NCI-H524 (cell line): ENCODE data around the gene TTN.

ENCODE experiments used
- DNase-seq, 2 experiments: peaks; one replicate each; lab custom pipeline; 2025; lab: John Stamatoyannopoulos, UW

TTN gene

DNA sequence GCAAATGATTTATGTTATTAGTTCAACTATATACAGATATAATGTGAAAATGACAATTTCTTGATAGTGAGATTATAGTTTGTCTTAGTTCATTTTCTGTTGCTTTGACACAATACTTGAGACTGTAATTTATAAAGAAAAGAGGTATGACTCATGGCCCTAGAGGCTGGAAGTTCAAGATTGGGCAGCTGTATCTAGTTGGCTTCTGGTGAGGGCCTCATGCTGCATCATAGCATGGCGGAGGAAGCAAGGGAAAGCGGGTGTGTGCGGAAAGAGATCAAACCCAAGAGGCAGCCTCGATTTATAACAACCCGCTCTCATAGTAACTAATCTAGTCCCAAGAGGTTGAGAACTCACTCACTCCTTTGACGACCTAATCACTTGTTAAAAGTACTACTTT, 315.6 kb downstream of the TTN start:
- DNase-seq, result no peak

DNA sequence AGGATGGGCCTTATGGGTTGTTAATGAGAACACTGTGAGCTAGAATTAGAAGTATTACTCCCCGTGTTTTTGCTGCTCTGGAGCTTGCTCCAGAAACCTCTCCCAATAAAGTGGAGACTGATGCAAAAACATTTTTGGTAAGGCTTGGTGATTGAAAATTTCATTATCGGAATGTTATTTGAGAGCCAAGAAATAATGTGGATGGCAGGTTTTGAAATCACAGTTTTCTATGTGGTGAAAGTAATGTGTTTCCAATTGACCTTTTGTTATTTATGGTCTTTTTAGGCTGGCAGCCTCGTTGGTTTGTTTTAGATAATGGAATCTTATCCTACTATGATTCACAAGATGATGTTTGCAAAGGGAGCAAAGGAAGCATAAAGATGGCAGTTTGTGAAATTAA, 321.9 kb downstream of the TTN start:
- no peak for DNase-seq

DNA sequence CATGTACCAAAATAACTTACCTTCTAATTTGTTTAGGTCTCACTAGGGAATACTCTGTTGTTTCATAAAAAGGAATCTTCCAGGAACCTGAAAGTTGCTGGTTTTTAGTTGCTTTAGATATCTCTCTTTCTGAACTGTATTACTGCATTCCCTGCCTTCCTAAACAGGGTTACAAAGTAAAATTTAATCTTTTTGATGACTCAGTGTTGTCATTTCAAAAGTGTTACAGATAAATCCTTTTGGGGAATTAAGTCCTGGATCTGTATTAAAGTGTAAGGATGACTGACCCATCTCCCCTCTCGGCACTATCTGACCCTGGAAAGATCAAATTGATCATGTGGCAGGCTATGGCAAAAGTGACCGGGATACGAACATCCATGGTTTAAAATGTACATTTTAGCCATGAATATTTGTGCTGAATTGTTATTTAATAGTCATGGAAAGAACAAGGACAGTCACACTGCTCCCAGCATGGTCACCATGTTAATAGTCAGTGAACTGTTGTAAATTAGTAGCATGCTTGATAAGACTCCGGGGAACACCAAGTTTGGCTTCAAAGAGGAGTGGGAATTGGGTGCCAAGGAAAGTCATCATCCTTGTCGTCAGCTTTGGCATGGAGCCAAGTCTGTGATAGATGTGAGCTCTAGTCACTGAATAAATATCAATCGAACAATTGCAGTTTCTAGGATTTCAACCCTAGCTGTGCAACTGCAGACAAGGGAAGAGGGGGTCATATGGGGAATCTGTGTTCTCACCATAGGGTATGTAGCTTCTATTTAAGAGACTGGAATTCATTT, 322.8 kb downstream of the TTN start:
- DNase-seq, result no peak

DNA sequence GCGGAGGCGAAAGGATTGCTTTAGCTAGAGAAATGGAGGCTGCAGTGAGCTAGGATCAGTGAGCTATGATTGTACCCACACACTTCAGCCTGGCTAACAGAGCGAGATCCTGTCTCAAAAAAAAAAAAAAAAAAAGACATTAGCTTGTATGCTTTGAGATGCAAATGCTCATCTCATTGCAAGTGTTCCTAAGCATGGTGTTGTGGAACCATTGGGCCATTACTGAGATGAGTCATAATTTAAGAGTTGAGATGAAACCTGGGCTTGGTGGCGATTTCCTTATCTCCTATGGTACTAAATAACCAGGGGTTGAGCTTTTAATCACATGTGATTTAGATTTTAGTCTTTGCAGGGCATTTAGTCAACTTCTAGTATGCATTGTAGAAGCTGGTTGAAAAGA, 324.8 kb downstream of the TTN start:
- DNase-seq, result no peak

DNA sequence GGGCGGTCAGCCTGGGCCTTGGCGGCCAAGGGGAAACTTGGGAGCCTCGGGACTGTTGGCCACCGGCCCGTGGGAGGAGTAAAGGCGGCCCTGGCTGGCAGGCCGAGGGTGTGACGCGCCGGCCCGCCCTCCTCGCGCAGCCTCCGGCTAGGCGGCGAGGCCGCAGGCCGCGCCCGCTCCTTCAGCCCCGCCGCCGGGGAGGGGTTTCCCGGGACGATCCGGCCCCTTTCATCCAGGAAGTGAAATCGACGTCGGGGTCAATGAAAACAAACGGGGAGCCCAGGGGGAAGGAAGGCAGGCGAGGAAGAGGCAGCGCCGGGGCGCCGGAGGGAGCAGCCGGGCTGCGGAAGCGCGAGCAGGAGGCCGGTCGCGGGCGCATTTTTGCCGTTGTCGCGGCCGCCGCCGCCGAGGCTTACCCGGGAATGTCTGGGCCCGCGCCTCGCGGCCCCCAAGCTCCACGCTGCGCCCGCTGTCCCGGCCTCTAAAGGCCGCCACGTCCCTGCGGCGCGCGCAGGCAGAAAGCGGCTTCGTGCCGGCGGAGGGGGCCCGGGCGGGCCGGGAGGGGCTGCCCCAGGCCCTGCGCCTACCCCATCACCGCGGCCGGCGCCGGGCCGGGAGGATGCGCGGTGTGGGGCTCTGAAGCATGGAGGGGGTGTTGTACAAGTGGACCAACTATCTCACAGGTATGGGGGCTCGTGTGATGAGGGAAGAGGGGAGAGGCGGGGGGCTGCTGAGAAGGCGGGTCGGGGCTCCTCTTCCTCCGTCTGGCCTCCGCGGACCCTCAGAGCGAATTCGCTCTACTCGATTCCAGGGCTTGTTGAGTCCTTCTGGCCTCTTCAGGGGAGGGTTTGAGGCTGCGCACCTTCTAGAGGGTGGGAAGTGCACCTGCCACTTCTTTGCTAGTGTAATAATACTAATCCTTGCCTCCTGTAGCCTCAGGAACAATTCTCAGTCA, 326.7 kb downstream of the TTN start, which contains the start of gene PLEKHA3:
TSS of gene PLEKHA3 (plus strand) at position 231 of the 955 bp plus-strand sequence. CDS start at position 644, 413 bp downstream.
- DNase-seq, result peak; percentile 73 to 83

DNA sequence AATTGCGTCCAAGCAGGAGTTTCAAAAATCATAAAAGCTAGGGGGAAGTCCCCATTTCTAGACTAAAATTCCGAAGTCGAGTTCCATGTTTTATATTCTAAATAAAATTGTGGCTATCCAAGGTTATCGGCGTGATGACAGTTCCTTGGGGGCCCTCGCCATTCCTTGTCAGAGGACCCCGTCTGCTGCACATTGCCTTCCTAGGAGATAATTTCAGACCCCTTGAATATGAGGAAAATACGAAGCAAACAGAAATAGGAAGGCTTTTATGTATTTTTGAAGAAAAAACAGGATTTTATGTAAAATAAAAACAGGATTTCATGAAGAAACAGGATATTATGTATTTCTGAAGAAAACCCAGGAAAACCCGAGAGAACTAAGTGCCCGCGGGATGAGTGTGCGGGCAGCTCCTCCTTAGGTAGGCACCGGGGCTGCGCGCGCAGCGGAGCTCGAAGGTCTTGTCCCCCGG, 327.4 kb downstream of the TTN start:
- DNase-seq, result no peak

DNA sequence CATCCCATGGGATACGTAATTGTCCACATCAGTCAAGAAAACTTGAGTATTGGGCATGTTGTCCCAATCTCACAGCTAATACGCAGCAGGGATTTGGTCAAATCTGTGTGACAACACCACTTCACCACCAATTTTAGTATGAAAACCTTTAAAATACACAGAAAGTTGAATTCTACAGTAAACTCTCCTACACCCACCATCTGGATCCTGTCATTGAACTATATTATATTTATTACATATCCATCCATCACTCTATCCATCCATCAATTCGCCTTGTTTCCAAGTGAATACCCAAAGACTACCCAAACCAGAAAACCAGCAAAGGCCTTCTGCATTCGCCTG, 328.0 kb downstream of the TTN start:
- no peak for DNase-seq

DNA sequence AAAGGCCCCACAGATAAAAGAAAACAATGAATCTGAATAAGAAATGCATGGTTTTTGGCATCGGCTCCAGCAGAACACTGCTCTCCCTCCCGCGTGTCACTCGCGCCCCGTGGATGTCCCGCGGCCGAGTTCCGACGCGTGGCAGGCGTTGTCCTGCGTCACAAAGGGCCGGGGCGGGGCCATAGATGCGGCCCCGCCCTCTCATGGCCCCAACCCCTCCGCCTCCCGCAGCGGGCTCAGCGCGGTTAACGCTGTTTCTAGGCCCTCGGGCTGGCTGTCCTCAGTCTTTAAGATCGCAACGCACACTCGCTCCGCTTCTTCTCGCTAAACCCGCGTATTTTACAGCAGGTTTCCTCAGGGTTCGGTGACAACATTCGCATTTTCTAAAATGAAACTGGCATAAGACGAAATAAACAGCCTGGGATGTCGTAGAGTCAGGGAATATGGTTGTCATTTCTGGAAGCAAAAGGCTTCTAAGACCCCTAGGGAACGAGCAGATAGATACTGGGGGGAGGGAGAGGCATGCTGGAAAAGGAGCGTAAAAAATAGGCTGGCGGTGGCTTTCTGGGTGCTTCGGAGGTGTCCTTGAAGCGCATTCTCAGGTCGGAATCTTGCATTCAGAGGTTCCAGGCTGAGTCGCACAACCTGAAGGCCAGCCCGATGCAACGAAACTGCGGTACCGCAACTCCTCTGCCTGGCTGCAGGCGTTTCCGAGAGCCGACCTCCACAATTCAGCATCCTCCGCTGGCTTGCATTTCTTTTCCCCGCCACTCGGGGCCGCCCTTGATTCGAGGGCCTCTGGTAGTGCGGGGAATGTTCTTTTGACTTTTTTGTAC, 328.6 kb downstream of the TTN start, which contains the start of gene FKBP7:
TSS of gene FKBP7 (minus strand) at position 162 of the 836 bp plus-strand sequence. CDS start at position 61, 101 bp downstream.
- DNase-seq, result peak; percentile 62 to 83

DNA sequence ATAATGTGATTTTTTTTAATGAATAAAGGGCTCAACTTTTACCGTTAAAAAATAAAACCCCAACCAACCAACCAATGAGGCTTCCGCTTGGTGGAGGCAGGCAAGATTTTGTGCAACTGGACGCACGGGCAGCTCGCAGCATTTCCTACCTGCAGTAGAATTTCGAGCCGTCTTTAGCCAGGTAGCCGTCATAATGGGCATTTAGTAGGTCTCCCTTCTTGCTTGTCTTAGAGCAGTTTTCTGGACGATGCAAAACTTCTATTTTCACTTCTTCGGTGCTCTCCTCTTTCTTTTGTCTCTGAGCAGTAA, 329.1 kb downstream of the TTN start:
- no peak for DNase-seq

DNA sequence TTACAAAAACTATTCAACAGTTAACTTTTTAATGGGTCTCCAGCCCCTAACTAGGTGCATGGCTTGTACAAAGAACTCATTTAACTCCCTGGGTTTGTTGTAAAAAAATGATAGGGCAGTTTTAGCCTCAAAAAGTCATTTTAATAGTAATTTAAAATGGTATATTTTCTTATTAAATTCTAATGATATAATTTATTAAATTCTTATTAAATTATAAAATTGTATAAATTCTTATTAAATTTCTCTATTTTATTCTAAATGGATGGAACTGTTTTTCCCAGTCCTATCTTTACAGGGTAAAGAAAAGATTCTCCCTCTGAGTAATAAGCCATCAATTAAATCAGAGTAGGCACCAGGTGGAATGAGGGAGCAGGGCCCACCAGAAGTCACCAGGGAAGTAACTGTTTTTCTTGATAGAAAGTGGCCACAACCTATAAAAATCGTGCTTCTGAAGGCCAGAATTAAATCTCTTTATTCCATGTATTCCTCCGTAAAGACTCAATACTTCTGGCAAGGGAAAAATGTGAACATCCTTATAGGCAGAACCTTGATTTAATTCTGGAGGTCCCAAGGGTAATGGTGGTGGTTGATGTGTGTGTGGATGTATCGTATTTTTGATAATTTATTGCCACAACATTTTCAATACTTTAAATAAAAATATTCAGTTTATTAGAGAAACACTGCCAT, 329.6 kb downstream of the TTN start:
- DNase-seq, result peak in 1 of 2 experiments; percentile 15

DNA sequence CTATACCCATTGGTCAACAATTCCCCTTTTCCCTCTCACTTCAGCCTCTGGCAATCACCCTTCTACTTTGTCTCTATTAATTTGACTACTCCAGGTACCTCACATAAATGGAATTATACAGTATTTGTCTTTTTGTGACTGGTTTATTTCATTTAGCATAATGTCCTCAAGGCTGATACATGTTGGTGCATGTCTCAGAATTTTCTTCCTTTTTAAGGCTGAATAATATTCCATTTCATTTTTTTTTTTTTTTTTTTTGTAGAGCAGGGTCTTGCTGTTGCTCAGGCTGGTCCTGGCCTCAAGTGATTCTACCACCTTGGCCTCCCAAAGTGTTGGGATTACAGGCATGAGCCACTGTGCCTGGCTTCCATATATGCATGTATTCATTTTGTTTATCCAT, 330.7 kb downstream of the TTN start:
- DNase-seq, result no peak
